ENCODE data around the gene SHE.
A peak's percentile ranks its signal among the peaks of the same experiment; 100 is the strongest.

Gene SHE

DNA sequence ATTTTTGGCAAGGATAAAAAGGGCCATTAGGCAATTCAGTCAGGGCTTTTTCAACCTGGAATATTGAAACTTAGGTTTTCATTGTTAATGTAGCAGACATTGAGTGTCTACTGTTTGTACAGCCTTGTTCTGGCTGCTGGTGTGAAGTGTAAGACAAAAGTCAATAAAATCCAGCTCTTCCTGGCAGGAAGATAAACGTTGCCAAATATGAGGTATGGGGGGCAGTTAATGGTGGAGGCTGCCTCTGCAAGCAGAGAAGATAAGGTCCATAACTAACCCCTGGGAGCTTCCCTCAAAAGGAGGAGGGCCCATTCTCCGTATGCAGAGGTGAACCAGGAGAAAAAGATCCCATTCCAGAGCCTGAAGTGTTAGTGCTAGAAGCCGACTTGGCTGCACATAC is 19.5 kb upstream of the SHE start:
- Histone ChIP-seq H4K8ac (ENCODE audit: low read depth, low read length) (no peak overlapping the region), H3K4me2 (ENCODE audit: low read length) (no peak overlapping the region), H4K5ac (ENCODE audit: low read length) (no peak overlapping the region), H3K36me3 (ENCODE audit: control insufficient read depth, insufficient read depth, low read length) (no peaks in the 10 kb centered on the region), H3K23ac (ENCODE audit: low read length) (no peak overlapping the region), H3K9ac (ENCODE audit: low read length) (no peak overlapping the region), H3K79me2 (ENCODE audit: control insufficient read depth, insufficient read depth, low read length) (no peaks in the 10 kb centered on the region), H2BK120ac (ENCODE audit: low read depth, low read length) (no peak overlapping the region), H3K4ac (ENCODE audit: low read depth, low read length) (no peak overlapping the region), H3K18ac (ENCODE audit: low read length) (no peak overlapping the region), H3K27me3 (ENCODE audit: insufficient read depth, low read length, poor library complexity) (no peaks in the 10 kb centered on the region), H2AK5ac (ENCODE audit: low read length) (no peak overlapping the region), H2BK15ac (replicated peaks; ENCODE audit: low read depth) (no peak overlapping the region), H3K27ac (ENCODE audit: low read depth, low read length) (no peak overlapping the region), H2BK5ac (ENCODE audit: low read length) (no peak overlapping the region), H3K4me1 (ENCODE audit: control insufficient read depth, low read depth, low read length) (no peaks in the 10 kb centered on the region), H3K4me3 (ENCODE audit: low read length) (no peak overlapping the region), H3K56ac (ENCODE audit: low read length) (no peak overlapping the region), H3K79me1 (ENCODE audit: low read length) (no peaks in the 10 kb centered on the region)
- DNase-seq = no peak
- no CpG with 5 or more reads among the region's 3 CpGs for WGBS (ENCODE audit: extremely low coverage, insufficient coverage, low lambda C conversion rate)

DNA sequence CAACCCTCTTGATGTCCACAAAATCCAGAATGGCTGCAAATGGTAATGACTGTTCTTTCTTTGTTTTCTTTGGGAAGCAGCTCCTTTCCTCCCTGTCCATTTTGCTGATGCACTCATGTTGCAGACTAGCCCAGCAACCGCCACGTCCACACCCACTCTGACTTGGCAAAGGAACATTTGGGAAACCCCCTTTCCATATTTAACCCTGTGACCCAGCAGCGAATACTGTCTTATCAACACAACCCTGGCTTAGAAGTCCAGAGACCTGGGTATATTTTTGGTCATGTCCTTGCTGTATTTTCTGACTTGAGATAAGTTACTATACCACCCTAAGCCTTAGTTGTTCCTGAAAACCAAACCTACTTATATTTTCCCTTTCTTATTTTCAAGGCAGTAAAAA is 18.1 kb upstream of the SHE start:
- no peaks in the 10 kb centered on the region for H3K79me1 ChIP-seq (ENCODE audit: low read length)
- H3K4me3 ChIP-seq (ENCODE audit: low read length) = no peak overlapping the region
- no peak overlapping the region for H3K4me2 ChIP-seq (ENCODE audit: low read length)
- H4K5ac ChIP-seq (ENCODE audit: low read length) = no peak overlapping the region
- H3K4ac ChIP-seq (ENCODE audit: low read depth, low read length) = no peak overlapping the region
- no peak overlapping the region for H2BK5ac ChIP-seq (ENCODE audit: low read length)
- H3K36me3 ChIP-seq (ENCODE audit: control insufficient read depth, insufficient read depth, low read length) = no peaks in the 10 kb centered on the region
- no peak overlapping the region for H3K18ac ChIP-seq (ENCODE audit: low read length)
- H4K8ac ChIP-seq (ENCODE audit: low read depth, low read length) = no peak overlapping the region
- no peaks in the 10 kb centered on the region for H3K4me1 ChIP-seq (ENCODE audit: control insufficient read depth, low read depth, low read length)
- H3K9ac ChIP-seq (ENCODE audit: low read length) = no peak overlapping the region
- no CpG with 5 or more reads among the region's 3 CpGs for whole genome bisulfite sequencing (ENCODE audit: extremely low coverage, insufficient coverage, low lambda C conversion rate)
- no peaks in the 10 kb centered on the region for H3K27me3 ChIP-seq (ENCODE audit: insufficient read depth, low read length, poor library complexity)
- no peak overlapping the region for H3K56ac ChIP-seq (ENCODE audit: low read length)
- no peak overlapping the region for H2BK120ac ChIP-seq (ENCODE audit: low read depth, low read length)
- no peak overlapping the region for H2BK15ac ChIP-seq (replicated peaks; ENCODE audit: low read depth)
- no peak overlapping the region for H3K27ac ChIP-seq (ENCODE audit: low read depth, low read length)
- H2AK5ac ChIP-seq (ENCODE audit: low read length) = no peak overlapping the region
- DNase-seq = no peak
- no peaks in the 10 kb centered on the region for H3K79me2 ChIP-seq (ENCODE audit: control insufficient read depth, insufficient read depth, low read length)
- H3K23ac ChIP-seq (ENCODE audit: low read length) = no peak overlapping the region

DNA sequence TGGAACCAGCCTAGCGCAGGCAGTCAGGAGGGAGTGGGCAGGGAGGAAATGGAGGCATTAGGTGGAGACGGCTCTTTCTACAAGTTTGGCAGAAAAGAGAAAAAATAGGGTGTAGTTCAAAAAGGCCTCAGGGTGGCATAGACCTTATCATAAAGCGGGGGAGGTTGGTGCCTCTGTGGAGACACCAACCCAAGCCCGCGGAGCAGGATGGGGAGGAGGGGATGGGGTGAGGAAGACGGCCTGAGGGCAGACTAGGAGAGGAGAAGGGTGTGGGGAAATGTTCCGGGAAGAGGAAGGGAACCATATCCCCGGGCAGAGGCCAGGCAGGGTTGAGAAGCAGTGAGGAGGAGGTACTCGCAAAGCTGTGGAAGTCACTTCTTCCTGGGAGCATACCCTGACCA is 17.4 kb upstream of the SHE start:
- Histone ChIP-seq H3K27ac (ENCODE audit: low read depth, low read length) (no peak overlapping the region), H3K36me3 (ENCODE audit: control insufficient read depth, insufficient read depth, low read length) (no peaks in the 10 kb centered on the region), H2AK5ac (ENCODE audit: low read length) (no peak overlapping the region), H2BK5ac (ENCODE audit: low read length) (no peak overlapping the region), H3K18ac (ENCODE audit: low read length) (no peak overlapping the region), H3K4me3 (ENCODE audit: low read length) (no peak overlapping the region), H3K4me1 (ENCODE audit: control insufficient read depth, low read depth, low read length) (no peaks in the 10 kb centered on the region), H3K79me2 (ENCODE audit: control insufficient read depth, insufficient read depth, low read length) (no peaks in the 10 kb centered on the region), H3K27me3 (ENCODE audit: insufficient read depth, low read length, poor library complexity) (no peaks in the 10 kb centered on the region), H3K4ac (ENCODE audit: low read depth, low read length) (no peak overlapping the region), H3K9ac (ENCODE audit: low read length) (no peak overlapping the region), H3K79me1 (ENCODE audit: low read length) (no peaks in the 10 kb centered on the region), H2BK120ac (ENCODE audit: low read depth, low read length) (no peak overlapping the region), H3K23ac (ENCODE audit: low read length) (no peak overlapping the region), H2BK15ac (replicated peaks; ENCODE audit: low read depth) (no peak overlapping the region), H4K8ac (ENCODE audit: low read depth, low read length) (no peak overlapping the region), H3K56ac (ENCODE audit: low read length) (peak overlapping the region; percentile 3), H4K5ac (ENCODE audit: low read length) (no peak overlapping the region), H3K4me2 (ENCODE audit: low read length) (no peak overlapping the region)
- no CpG with 5 or more reads among the region's 9 CpGs for WGBS (ENCODE audit: extremely low coverage, insufficient coverage, low lambda C conversion rate)
- no peak for DNase-seq

DNA sequence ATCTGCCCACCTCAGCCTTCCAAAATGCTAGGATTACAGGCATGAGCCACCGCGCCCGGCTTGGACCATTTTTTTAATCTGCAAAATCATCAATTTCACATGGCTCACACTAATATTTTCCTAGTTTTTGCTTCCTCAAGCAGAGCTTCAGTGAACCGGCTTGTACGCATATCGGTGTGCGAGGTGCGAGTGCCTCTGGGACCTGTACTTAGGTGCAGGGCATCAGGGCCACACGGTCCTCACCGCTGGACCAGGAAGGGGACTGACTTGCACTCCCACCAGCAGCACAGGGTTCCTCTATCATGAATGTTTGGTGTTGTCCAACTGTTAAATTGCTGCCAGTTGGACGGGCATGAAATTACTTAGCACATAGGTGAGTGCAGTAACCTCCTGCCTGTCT is 15.4 kb upstream of the SHE start:
- Histone ChIP-seq H4K8ac (ENCODE audit: low read depth, low read length) (no peak overlapping the region), H2BK120ac (ENCODE audit: low read depth, low read length) (no peak overlapping the region), H3K79me1 (ENCODE audit: low read length) (no peaks in the 10 kb centered on the region)

DNA sequence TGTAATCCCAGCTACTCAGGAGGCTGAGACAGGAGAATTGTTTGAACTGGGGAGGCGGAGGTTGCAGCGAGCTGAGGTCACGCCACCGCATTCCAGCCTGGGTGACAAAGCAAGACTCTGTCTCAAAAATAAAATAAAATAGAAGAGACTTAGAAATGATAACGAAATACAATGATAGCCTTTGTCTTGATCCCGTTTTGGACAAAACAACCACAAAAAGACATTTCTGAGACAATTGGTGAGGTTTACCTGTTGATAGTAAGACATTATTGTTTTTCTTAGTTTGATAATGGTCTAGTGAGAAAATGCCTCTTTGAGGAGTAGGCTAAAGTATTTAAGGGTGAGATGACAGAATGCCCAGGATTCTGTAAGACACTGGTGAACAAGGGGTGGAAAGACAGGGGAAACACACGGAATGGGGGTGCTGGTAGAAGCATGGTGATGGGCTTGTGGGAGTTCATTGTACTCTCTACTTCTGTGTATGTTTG is 11.9 kb upstream of the SHE start:
- Histone ChIP-seq H3K79me1 (ENCODE audit: low read length) (no peaks in the 10 kb centered on the region), H4K5ac (ENCODE audit: low read length) (no peak overlapping the region), H3K4ac (ENCODE audit: low read depth, low read length) (no peak overlapping the region), H3K23ac (ENCODE audit: low read length) (no peak overlapping the region), H3K4me3 (ENCODE audit: low read length) (no peak overlapping the region), H3K4me2 (ENCODE audit: low read length) (no peak overlapping the region), H3K27me3 (ENCODE audit: insufficient read depth, low read length, poor library complexity) (no peaks in the 10 kb centered on the region), H3K9ac (ENCODE audit: low read length) (no peak overlapping the region), H2BK5ac (ENCODE audit: low read length) (no peak overlapping the region), H2BK120ac (ENCODE audit: low read depth, low read length) (no peak overlapping the region), H3K4me1 (ENCODE audit: control insufficient read depth, low read depth, low read length) (no peaks in the 10 kb centered on the region), H3K36me3 (ENCODE audit: control insufficient read depth, insufficient read depth, low read length) (no peaks in the 10 kb centered on the region), H2AK5ac (ENCODE audit: low read length) (no peak overlapping the region), H4K8ac (ENCODE audit: low read depth, low read length) (no peak overlapping the region), H3K56ac (ENCODE audit: low read length) (no peak overlapping the region), H3K79me2 (ENCODE audit: control insufficient read depth, insufficient read depth, low read length) (no peaks in the 10 kb centered on the region), H2BK15ac (replicated peaks; ENCODE audit: low read depth) (no peak overlapping the region), H3K27ac (ENCODE audit: low read depth, low read length) (no peak overlapping the region), H3K18ac (ENCODE audit: low read length) (no peak overlapping the region)
- no peak for DNase-seq
- no CpG with 5 or more reads among the region's 7 CpGs for WGBS (ENCODE audit: extremely low coverage, insufficient coverage, low lambda C conversion rate)

More for the DNA sequence above, 15.4 kb upstream of the SHE start:
- no peak overlapping the region for H3K56ac ChIP-seq (ENCODE audit: low read length)
- no peak overlapping the region for H3K23ac ChIP-seq (ENCODE audit: low read length)
- H3K36me3 ChIP-seq (ENCODE audit: control insufficient read depth, insufficient read depth, low read length) = no peaks in the 10 kb centered on the region
- H4K5ac ChIP-seq (ENCODE audit: low read length) = no peak overlapping the region
- H2AK5ac ChIP-seq (ENCODE audit: low read length) = no peak overlapping the region
- H2BK15ac ChIP-seq (replicated peaks; ENCODE audit: low read depth) = no peak overlapping the region
- H3K79me2 ChIP-seq (ENCODE audit: control insufficient read depth, insufficient read depth, low read length) = no peaks in the 10 kb centered on the region
- H2BK5ac ChIP-seq (ENCODE audit: low read length) = no peak overlapping the region
- no peak overlapping the region for H3K27ac ChIP-seq (ENCODE audit: low read depth, low read length)
- no CpG with 5 or more reads among the region's 11 CpGs for WGBS (ENCODE audit: extremely low coverage, insufficient coverage, low lambda C conversion rate)
- H3K9ac ChIP-seq (ENCODE audit: low read length) = no peak overlapping the region
- H3K4me2 ChIP-seq (ENCODE audit: low read length) = no peak overlapping the region
- H3K27me3 ChIP-seq (ENCODE audit: insufficient read depth, low read length, poor library complexity) = no peaks in the 10 kb centered on the region
- H3K4me3 ChIP-seq (ENCODE audit: low read length) = no peak overlapping the region
- no peak overlapping the region for H3K18ac ChIP-seq (ENCODE audit: low read length)
- DNase-seq = no peak
- no peaks in the 10 kb centered on the region for H3K4me1 ChIP-seq (ENCODE audit: control insufficient read depth, low read depth, low read length)
- no peak overlapping the region for H3K4ac ChIP-seq (ENCODE audit: low read depth, low read length)

DNA sequence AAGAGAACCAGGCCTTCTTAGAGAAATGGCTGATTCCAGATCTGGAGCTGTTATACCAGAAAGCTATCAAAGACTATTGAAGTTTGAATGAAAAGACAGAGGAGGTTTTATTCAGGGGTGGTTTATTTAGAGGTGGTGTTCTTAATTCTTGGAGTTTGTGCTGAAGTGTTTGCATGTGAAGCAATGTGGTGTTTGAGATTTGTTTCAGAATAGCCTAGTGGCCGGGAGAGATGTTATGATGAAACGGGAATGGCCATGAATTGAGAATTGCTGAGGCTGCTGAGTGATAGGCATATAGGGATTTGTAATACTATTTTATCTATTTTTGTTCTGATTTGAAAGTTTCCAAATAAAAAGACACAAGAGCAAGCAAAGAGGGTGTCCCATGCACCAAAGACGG is 10.5 kb upstream of the SHE start:
- no peak overlapping the region for H3K4me3 ChIP-seq (ENCODE audit: low read length)
- no peaks in the 10 kb centered on the region for H3K79me2 ChIP-seq (ENCODE audit: control insufficient read depth, insufficient read depth, low read length)
- no peak overlapping the region for H3K9ac ChIP-seq (ENCODE audit: low read length)
- H3K4ac ChIP-seq (ENCODE audit: low read depth, low read length) = no peak overlapping the region
- H3K23ac ChIP-seq (ENCODE audit: low read length) = no peak overlapping the region
- no peaks in the 10 kb centered on the region for H3K79me1 ChIP-seq (ENCODE audit: low read length)
- no peak overlapping the region for H2BK120ac ChIP-seq (ENCODE audit: low read depth, low read length)
- H2BK15ac ChIP-seq (replicated peaks; ENCODE audit: low read depth) = no peak overlapping the region
- H2AK5ac ChIP-seq (ENCODE audit: low read length) = no peak overlapping the region
- no peak overlapping the region for H4K5ac ChIP-seq (ENCODE audit: low read length)
- no CpG with 5 or more reads among the region's 3 CpGs for WGBS (ENCODE audit: extremely low coverage, insufficient coverage, low lambda C conversion rate)
- H3K36me3 ChIP-seq (ENCODE audit: control insufficient read depth, insufficient read depth, low read length) = no peaks in the 10 kb centered on the region
- H2BK5ac ChIP-seq (ENCODE audit: low read length) = no peak overlapping the region
- H3K4me1 ChIP-seq (ENCODE audit: control insufficient read depth, low read depth, low read length) = no peaks in the 10 kb centered on the region
- no peak overlapping the region for H3K56ac ChIP-seq (ENCODE audit: low read length)
- no peak for DNase-seq
- H3K18ac ChIP-seq (ENCODE audit: low read length) = no peak overlapping the region
- no peaks in the 10 kb centered on the region for H3K27me3 ChIP-seq (ENCODE audit: insufficient read depth, low read length, poor library complexity)
- no peak overlapping the region for H3K27ac ChIP-seq (ENCODE audit: low read depth, low read length)
- no peak overlapping the region for H4K8ac ChIP-seq (ENCODE audit: low read depth, low read length)
- no peak overlapping the region for H3K4me2 ChIP-seq (ENCODE audit: low read length)

All from mesendoderm (in vitro differentiated cells).